Body of pancreas (tissue), 4 donors: ENCODE data around the gene THSD4.

Source experiments
- POLR2A ChIP-seq, 3 donors: fragments of 450-650 bp; IDR thresholded peaks; one replicate each; pipeline ENCODE4 v1.6.1; 2016; ENCODE audit warnings: antibody characterized with exemption in 3 of 3, mild to moderate bottlenecking in 2 of 3
- TF ChIP-seq, protein P1 (sequence below), 7 experiments: fragments of 450-650 bp in 4 of 7; fragments of 200-600 bp in 3 of 7; sonication (generic) in 3 of 7; IDR thresholded peaks; one replicate each; pipeline ENCODE4 v1.5.1; 2016 to 2019; ENCODE audit warnings: antibody characterized with exemption in 7 of 7

DNA sequence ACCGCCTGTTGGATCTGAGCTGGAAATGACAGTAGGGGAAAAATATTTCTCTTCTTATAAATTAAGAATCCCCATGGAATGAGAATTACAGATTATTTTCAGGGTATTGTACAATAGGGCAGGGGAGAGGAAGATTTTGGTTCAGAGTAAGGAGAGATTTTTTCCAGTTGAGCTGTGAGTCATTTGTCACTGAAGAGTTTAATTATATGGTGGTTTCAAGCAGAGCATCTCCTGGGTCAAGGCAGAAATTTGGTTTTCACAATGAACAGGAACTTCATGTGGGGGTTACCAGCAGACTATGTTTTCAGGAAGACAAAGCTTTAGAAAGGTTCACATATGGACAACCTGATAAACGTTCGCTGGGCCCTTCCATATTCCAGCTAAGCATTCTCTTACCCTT lies 512.3 kb downstream of the THSD4 start:
- no peak for TF ChIP-seq POLR2A (IDR thresholded peaks at IDR 0.05)
- TF ChIP-seq, protein P1, sequence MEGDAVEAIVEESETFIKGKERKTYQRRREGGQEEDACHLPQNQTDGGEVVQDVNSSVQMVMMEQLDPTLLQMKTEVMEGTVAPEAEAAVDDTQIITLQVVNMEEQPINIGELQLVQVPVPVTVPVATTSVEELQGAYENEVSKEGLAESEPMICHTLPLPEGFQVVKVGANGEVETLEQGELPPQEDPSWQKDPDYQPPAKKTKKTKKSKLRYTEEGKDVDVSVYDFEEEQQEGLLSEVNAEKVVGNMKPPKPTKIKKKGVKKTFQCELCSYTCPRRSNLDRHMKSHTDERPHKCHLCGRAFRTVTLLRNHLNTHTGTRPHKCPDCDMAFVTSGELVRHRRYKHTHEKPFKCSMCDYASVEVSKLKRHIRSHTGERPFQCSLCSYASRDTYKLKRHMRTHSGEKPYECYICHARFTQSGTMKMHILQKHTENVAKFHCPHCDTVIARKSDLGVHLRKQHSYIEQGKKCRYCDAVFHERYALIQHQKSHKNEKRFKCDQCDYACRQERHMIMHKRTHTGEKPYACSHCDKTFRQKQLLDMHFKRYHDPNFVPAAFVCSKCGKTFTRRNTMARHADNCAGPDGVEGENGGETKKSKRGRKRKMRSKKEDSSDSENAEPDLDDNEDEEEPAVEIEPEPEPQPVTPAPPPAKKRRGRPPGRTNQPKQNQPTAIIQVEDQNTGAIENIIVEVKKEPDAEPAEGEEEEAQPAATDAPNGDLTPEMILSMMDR (IDR thresholded peaks at IDR 0.05), result no peak
